Lower lobe of right lung (tissue), 2 donors: ENCODE results near the gene FYB1. TPM values are rescaled to one million over a fixed set of nuclear protein-coding genes. Genes with fewer than 3 reads are reported as not detected.

Experiments
- ATAC-seq, 2 donors: fragments of 200-7000 bp; cut with Tn5 transposase; one replicate each; pipeline ENCODE4 v1.9.1; 2020 to 2022; ENCODE audit warnings: mild to moderate bottlenecking in 2 of 2, moderate library complexity in 2 of 2
- DNase-seq: peaks from one replicate; pipeline ENCODE4 v3.0.0-alpha.2; 2020
- H3K27ac ChIP-seq: fragments of 200-600 bp; one replicate; pipeline ENCODE4 v1.8.0; 2022
- H3K27me3 ChIP-seq: fragments of 200-600 bp; one replicate; pipeline ENCODE4 v1.8.0; 2022; ENCODE audit warnings: low read depth
- H3K36me3 ChIP-seq: fragments of 200-600 bp; one replicate; pipeline ENCODE4 v1.8.0; 2022; ENCODE audit warnings: mild to moderate bottlenecking
- H3K4me1 ChIP-seq: fragments of 200-600 bp; one replicate; pipeline ENCODE4 v1.8.0; 2022
- H3K4me3 ChIP-seq: fragments of 200-600 bp; one replicate; pipeline ENCODE4 v1.8.0; 2022; ENCODE audit warnings: mild to moderate bottlenecking
- H3K9me3 ChIP-seq: fragments of 200-600 bp; one replicate; pipeline ENCODE4 v1.8.0; 2022
- CTCF ChIP-seq: fragments of 200-600 bp; IDR thresholded peaks from one replicate; pipeline ENCODE4 v1.8.0; 2022; ENCODE audit warnings: antibody characterized with exemption, mild to moderate bottlenecking
- intact Hi-C: fragments of 100-400 bp; cut with DNase I; formaldehyde crosslinking; loops from one replicate; pipeline ENCODE4 v1.11.0; 2022
- total RNA-seq: library from RNA; stranded (reverse); fragmentation: NEBNext Ultra II Directional; extraction: Animal tissue kit (Norgen Biotek cat#: 25700); gene quantifications from one replicate; pipeline ENCODE4 v1.2.1, GENCODE V29; 2021
- donor health status: DM: no; HTN: yes; CAD: no; lungs with severe emphysema.

FYB1 gene
- total RNA-seq, 1 donor from 2014 or later = 51.0 TPM

GRCh38 chr5:39109606-39110005 lies 109.8 kb downstream of the FYB1 start:
- no peak for ATAC-seq
- H3K27me3 ChIP-seq = no peaks in the 10 kb centered on the region
- no peaks in the 10 kb centered on the region for H3K9me3 ChIP-seq
- no peak for DNase-seq
- no peak for TF ChIP-seq CTCF
- H3K4me1 ChIP-seq = no peaks in the 10 kb centered on the region
- no peak overlapping the region for H3K4me3 ChIP-seq
- H3K36me3 ChIP-seq = peaks cover 8% of the 10 kb centered on the region
- H3K27ac ChIP-seq = no peak overlapping the region
- intact Hi-C loops = no loop called here

GRCh38 chr5:39108987-39109386 lies 110.4 kb downstream of the FYB1 start:
- H3K9me3 ChIP-seq = no peaks in the 10 kb centered on the region
- no peak for ATAC-seq
- no peak for DNase-seq
- no peak overlapping the region for H3K4me3 ChIP-seq
- no peak for TF ChIP-seq CTCF
- H3K36me3 ChIP-seq = peaks cover 8% of the 10 kb centered on the region
- H3K27me3 ChIP-seq = no peaks in the 10 kb centered on the region
- H3K27ac ChIP-seq = no peak overlapping the region
- intact Hi-C loops = no loop called here
- H3K4me1 ChIP-seq = no peaks in the 10 kb centered on the region

GRCh38 chr5:39107350-39107749 lies 112.0 kb downstream of the FYB1 start:
- ATAC-seq (no peak), DNase-seq (no peak)
- intact Hi-C loops = no loop called here
- H3K36me3 ChIP-seq = peaks cover 8% of the 10 kb centered on the region
- no peaks in the 10 kb centered on the region for H3K9me3 ChIP-seq
- no peaks in the 10 kb centered on the region for H3K4me1 ChIP-seq
- no peak overlapping the region for H3K4me3 ChIP-seq
- TF ChIP-seq CTCF = no peak
- H3K27ac ChIP-seq = no peak overlapping the region
- no peaks in the 10 kb centered on the region for H3K27me3 ChIP-seq

GRCh38 chr5:39106322-39106721 lies 113.0 kb downstream of the FYB1 start:
- Histone ChIP-seq H3K27me3 (no peaks in the 10 kb centered on the region), H3K4me3 (no peak overlapping the region), H3K4me1 (no peaks in the 10 kb centered on the region), H3K36me3 (peaks cover 8% of the 10 kb centered on the region), H3K27ac (no peak overlapping the region), H3K9me3 (no peaks in the 10 kb centered on the region)
- ATAC-seq (no peak), DNase-seq (no peak)
- intact Hi-C loops = no loop called here
- TF ChIP-seq CTCF = peak; percentile 10

GRCh38 chr5:39104221-39104620 lies 115.1 kb downstream of the FYB1 start:
- DNase-seq (no peak), ATAC-seq (no peak)
- TF ChIP-seq CTCF = no peak
- Histone ChIP-seq H3K4me3 (no peak overlapping the region), H3K27ac (no peak overlapping the region), H3K27me3 (no peaks in the 10 kb centered on the region), H3K4me1 (peaks cover 6% of the 10 kb centered on the region), H3K36me3 (peaks cover 3% of the 10 kb centered on the region), H3K9me3 (no peaks in the 10 kb centered on the region)
- intact Hi-C loops = no loop called here

- Histone ChIP-seq H3K27me3 (no peaks in the 10 kb centered on the region), H3K9me3 (no peaks in the 10 kb centered on the region), H3K27ac (no peak overlapping the region), H3K36me3 (no peaks in the 10 kb centered on the region), H3K4me3 (no peak overlapping the region), H3K4me1 (peaks cover 6% of the 10 kb centered on the region)
- no peak for ATAC-seq
- no peak for TF ChIP-seq CTCF
- intact Hi-C loops = no loop called here
- no peak for DNase-seq
Measured at GRCh38 chr5:39102684-39103155, 116.6 kb downstream of the FYB1 start.
